Central memory CD8-positive, alpha-beta T cell (primary cell): ENCODE measurements around the gene IDUA.

ENCODE experiments used
- ATAC-seq: fragments of 150-1000 bp; cut with Tn5 transposase; replicated peaks from 2 replicates; pipeline ENCODE4 v1.10.0; 2022; ENCODE audit warnings: mild to moderate bottlenecking, moderate FRiP score, moderate number of reproducible peaks; ENCODE audit not compliant: poor library complexity, severe bottlenecking; ENCODE audit errors: extremely low read depth
- DNase-seq, 2 donors: peaks; one replicate each; pipeline ENCODE4 v3.0.0; 2021; ENCODE audit warnings: low spot score in 2 of 2
- H3K27ac Mint-ChIP-seq: one replicate; pipeline ENCODE4 v1.8.0; 2022; ENCODE audit warnings: low read depth, mild to moderate bottlenecking, moderate library complexity, mixed read lengths
- H3K27me3 Mint-ChIP-seq: one replicate; pipeline ENCODE4 v1.8.0; 2022; ENCODE audit warnings: mixed read lengths
- H3K36me3 Mint-ChIP-seq: one replicate; pipeline ENCODE4 v1.8.0; 2022; ENCODE audit warnings: mild to moderate bottlenecking, moderate library complexity, mixed read lengths; ENCODE audit not compliant: insufficient read depth
- H3K4me1 Mint-ChIP-seq: one replicate; pipeline ENCODE4 v1.8.0; 2022; ENCODE audit warnings: mixed read lengths
- H3K4me3 Mint-ChIP-seq: one replicate; pipeline ENCODE4 v1.8.0; 2022; ENCODE audit warnings: mild to moderate bottlenecking, moderate library complexity, mixed read lengths
- H3K9me3 Mint-ChIP-seq: one replicate; pipeline ENCODE4 v1.8.0; 2022; ENCODE audit warnings: mixed read lengths

Gene IDUA

DNA sequence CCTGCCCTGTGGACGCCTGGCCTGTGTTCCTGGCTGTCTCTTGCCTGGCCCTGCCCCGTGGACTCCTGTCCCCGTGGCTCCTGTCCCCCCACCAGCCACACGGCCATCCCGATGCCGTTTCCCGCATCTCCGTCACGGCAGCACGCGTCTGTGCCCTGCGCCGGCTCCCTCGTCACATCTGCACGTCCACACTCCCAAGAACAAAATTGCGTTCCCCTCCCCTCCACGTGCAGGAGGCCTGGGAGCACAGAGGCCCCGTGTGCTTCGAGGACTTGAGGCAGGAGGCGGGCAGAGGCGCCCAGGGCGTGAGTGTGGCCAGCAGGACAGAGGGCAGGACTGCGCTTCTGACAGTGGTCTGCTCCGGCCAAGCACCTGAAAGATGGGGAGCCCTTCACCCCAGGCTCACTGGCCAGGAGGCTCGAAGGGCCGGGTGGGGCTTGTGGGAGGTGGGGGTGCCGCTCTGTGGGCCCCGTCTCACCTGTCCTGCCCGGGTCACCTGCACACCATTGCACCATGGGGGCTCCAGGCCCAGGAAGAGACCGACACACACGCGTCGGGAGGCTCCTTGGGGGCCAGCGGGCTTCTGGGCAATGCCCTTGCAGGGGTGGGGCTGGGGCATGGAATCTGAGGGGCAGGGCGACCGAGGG, 41.9 kb downstream of the IDUA start:
- Mint-ChIP-seq H3K27me3 (no peaks in the 10 kb centered on the region), H3K4me3 (no peak overlapping the region)
- no peak for ATAC-seq

DNA sequence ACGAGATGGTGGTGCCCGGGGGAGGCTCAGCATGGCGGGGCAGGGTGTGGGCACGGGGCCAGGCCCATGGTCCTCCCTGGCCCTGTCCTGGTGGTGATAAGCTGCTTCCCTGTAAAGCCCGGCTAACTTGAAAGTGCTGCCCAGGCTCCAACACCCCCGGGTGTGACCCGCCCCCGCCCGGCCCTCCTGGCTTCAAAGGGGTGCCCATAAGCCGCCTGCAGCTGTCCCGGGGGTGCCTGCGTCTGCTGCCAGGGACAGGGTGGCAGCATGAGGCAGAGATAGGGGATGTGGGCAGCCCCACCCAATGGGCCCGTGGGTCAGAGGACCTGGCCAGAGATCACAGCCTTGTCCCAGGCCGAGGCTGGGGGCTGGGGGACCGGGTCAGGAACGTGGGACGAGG, 42.7 kb downstream of the IDUA start:
- no peak overlapping the region for H3K4me3 Mint-ChIP-seq
- no peaks in the 10 kb centered on the region for H3K9me3 Mint-ChIP-seq
- H3K27ac Mint-ChIP-seq = no peak overlapping the region
- ATAC-seq (no peak), DNase-seq (no peak)
- peaks cover 7% of the 10 kb centered on the region for H3K36me3 Mint-ChIP-seq
- no peaks in the 10 kb centered on the region for H3K4me1 Mint-ChIP-seq
- no peaks in the 10 kb centered on the region for H3K27me3 Mint-ChIP-seq

More for the DNA sequence above, 41.9 kb downstream of the IDUA start:
- Mint-ChIP-seq H3K4me1 (no peaks in the 10 kb centered on the region), H3K27ac (no peak overlapping the region), H3K36me3 (peaks cover 9% of the 10 kb centered on the region), H3K9me3 (no peaks in the 10 kb centered on the region)
- no peak for DNase-seq

DNA sequence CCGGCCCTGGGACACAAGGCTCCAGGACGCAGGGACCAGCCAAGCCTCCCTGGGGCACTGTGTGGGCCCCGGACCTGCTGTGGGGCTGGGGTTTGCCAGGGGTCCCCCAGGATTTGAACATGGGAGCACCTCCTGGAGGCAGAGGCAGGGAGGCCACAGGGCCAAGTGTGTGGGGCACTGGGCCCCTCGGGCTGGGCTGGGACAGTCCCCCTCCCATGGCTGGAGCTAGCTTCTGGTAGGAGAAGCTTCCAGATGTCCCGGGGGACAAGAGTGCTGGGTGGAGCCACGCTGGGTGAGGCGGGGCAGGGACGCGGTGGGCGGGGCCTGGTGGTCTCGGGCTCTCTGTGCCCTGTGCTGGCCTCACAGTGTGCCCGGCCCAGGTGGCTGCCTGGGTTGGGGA, 43.2 kb downstream of the IDUA start:
- Mint-ChIP-seq H3K4me3 (no peak overlapping the region), H3K36me3 (peaks cover 7% of the 10 kb centered on the region), H3K9me3 (no peaks in the 10 kb centered on the region), H3K27me3 (no peaks in the 10 kb centered on the region), H3K4me1 (no peaks in the 10 kb centered on the region), H3K27ac (no peak overlapping the region)
- DNase-seq (no peak), ATAC-seq (no peak)

DNA sequence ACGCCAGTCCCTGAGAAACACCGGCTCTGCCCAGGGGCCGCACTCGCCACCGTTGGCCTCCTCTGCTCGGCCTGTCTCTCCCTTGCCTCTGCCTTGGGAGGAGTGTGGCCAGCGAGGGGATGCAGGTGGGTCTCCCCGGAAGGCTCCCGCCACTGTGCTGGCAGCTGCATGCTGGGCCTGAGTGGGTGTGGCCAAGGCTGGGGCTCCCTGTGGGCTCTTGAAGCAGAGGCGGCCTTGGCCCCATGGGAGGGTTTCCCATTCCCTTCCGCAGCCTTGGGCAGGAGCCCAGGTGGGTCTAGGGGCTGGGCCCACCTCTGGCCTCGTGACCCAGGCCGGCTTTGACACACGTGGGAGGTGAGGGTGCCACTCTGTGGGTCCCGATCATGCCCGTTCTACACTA, 43.7 kb downstream of the IDUA start:
- no peaks in the 10 kb centered on the region for H3K9me3 Mint-ChIP-seq
- H3K27ac Mint-ChIP-seq = no peak overlapping the region
- no peak overlapping the region for H3K4me3 Mint-ChIP-seq
- no peaks in the 10 kb centered on the region for H3K27me3 Mint-ChIP-seq
- ATAC-seq (no peak), DNase-seq (no peak)
- no peaks in the 10 kb centered on the region for H3K4me1 Mint-ChIP-seq
- peaks cover 5% of the 10 kb centered on the region for H3K36me3 Mint-ChIP-seq

DNA sequence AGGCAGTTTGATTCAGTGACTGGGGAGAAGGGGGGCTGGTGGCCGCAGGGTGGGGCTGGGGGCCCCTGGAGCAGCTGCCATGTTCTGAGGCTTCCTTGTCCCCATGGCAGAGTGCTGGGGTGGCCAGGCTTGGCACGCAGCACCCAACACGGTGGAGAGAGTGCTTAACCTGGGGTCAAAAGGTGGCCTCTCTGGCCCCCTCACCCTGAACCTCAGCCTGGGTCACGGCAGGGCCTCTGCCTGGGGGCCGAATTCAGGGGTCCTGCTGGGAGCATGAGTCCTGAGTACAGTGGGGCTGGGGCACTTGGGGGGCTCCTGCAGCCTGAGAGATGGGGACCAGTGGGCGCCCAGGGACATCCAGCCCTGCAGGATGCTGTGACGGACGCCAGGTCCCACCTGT, 44.5 kb downstream of the IDUA start:
- Mint-ChIP-seq H3K36me3 (peaks cover 4% of the 10 kb centered on the region), H3K9me3 (no peaks in the 10 kb centered on the region), H3K27me3 (no peaks in the 10 kb centered on the region), H3K4me3 (no peak overlapping the region), H3K27ac (no peak overlapping the region), H3K4me1 (no peaks in the 10 kb centered on the region)
- ATAC-seq (no peak), DNase-seq (no peak)

DNA sequence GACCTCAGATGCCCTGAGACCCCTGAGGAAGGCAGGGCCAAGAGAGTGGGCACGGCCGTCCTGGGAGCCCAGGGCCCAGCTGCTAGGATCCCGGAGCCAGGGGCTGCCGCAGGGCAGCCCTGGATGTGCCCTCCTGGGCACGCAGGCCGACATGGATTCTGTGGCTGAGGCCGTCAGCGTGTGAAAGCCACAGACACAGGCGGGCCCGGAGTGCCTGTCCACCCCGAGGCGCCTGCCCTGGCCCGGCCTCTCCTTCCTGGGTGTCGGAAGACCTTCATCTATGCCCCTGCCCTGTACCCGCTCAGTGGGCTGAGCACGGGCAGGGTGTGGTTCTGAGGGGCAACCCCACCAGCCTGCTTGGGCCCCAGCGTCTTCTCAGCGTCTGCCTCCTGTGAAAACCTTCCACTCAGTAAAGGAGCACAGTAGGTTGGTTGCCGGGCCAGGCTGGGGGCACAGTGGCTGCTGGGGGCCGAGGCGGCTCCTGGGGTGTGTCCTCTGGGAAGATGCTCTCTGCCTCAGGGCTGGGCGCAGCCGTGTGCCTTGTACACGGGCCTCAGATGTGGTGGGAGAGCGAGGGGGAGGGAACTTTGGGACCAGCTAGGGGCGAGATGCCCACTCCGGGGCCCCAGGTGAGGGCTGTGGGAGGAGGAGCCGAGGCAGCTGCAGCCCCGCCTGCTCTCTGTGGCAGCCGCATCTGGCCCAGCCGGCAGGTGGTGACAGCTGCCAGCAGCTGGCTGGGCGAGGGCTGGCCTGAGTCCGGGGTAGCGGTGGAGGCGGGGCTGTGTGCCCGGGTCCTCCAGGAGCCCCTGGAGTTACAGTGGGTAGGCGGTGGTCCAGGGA, 45.3 kb downstream of the IDUA start:
- Mint-ChIP-seq H3K4me3 (no peak overlapping the region), H3K36me3 (peaks cover 4% of the 10 kb centered on the region), H3K27me3 (no peaks in the 10 kb centered on the region), H3K27ac (no peak overlapping the region), H3K4me1 (no peaks in the 10 kb centered on the region), H3K9me3 (no peaks in the 10 kb centered on the region)
- no peak for DNase-seq
- no peak for ATAC-seq

- Mint-ChIP-seq H3K36me3 (peaks cover 3% of the 10 kb centered on the region), H3K4me3 (no peak overlapping the region), H3K4me1 (no peaks in the 10 kb centered on the region), H3K27me3 (no peaks in the 10 kb centered on the region), H3K9me3 (no peaks in the 10 kb centered on the region), H3K27ac (no peak overlapping the region)
- ATAC-seq (no peak), DNase-seq (no peak)
Measured at GRCh38 chr4:1032861-1033260, 46.0 kb downstream of the IDUA start.

DNA sequence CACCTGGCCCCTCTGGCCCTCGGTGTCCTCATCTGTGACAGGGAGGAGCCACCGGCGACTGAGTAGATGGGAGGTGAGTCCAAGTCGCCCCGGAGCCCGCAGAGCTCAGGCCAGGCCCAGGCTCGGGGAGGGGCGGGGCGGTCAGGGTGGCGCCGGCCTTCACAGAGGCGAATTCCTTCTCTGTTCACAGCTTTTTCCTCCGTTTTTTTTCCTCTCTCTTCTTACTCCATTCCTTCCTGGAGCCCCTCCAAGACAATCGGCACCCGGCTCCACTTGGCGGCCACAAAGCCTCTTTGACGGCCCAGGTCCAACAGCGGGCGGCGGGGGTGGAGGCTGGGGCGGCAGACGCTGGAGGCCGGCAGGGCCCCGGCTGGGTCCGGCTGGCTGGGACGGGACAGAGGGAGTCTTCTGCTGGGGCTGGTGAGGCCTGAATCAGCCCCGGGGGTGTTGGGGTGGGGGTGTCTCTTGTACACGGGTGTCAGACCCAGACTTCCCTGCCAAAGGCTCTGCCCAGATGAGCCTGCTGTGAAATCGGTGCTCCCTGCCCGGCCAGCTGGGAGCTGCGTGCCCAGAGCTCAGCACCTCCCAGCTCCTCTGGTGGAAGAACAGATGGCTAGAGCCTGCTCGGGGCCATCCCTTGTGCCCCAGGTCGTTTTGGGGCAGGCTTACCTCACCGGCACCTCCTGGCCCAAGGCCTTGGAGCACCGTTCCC, 47.2 kb downstream of the IDUA start:
- no peaks in the 10 kb centered on the region for H3K4me1 Mint-ChIP-seq
- no peak overlapping the region for H3K4me3 Mint-ChIP-seq
- H3K27me3 Mint-ChIP-seq = no peaks in the 10 kb centered on the region
- no peak for ATAC-seq
- no peak for DNase-seq
- H3K9me3 Mint-ChIP-seq = no peaks in the 10 kb centered on the region
- no peak overlapping the region for H3K27ac Mint-ChIP-seq
- peaks cover 2% of the 10 kb centered on the region for H3K36me3 Mint-ChIP-seq

DNA sequence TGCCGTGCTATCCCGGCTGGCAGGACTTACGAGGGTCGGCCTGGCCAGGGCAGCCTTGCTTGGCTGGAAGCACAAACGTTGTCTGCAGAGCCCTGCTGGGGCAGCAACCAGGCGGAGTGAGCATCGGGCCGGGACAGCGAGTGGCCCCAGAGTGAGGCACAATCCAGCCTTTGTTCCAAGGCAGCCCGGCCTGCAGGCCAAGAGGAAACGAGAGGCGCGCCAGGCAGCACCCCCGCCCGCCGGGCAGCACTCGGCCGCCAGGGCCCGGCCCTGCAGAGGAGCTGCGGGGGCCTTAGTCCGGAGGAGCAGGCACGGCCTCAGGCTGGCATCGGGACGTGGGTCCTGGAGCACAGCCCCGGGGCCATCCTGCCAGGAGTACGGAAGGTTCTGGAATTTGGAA, 48.7 kb downstream of the IDUA start:
- Mint-ChIP-seq H3K27me3 (no peaks in the 10 kb centered on the region), H3K9me3 (no peaks in the 10 kb centered on the region), H3K4me1 (no peaks in the 10 kb centered on the region), H3K4me3 (no peak overlapping the region), H3K27ac (no peak overlapping the region), H3K36me3 (peaks cover 2% of the 10 kb centered on the region)
- DNase-seq (no peak), ATAC-seq (no peak)

DNA sequence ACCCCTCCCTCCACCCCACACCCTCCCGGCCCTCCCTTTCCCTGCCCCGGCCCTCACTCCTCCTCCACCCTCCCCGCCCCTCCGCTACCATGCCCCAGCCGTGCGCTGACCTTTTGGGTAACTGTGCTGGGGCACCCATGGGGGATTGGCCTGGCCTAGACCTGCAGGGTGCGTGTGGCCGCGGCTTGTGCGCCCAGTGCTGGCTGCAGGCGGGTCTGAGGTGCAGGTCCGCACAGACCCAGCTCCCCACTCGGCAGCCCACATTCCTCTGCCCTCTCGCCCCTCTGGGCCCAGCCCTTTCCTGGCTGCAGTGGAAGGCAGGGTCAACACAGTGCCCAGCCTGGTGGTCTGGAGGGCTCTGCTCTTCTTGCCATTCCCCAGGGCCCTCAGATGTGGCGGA, 49.3 kb downstream of the IDUA start:
- H3K27me3 Mint-ChIP-seq = no peaks in the 10 kb centered on the region
- H3K27ac Mint-ChIP-seq = no peak overlapping the region
- H3K9me3 Mint-ChIP-seq = no peaks in the 10 kb centered on the region
- DNase-seq = no peak
- H3K4me1 Mint-ChIP-seq = no peaks in the 10 kb centered on the region
- no peak overlapping the region for H3K4me3 Mint-ChIP-seq
- H3K36me3 Mint-ChIP-seq = peaks cover under 1% of the 10 kb centered on the region
- ATAC-seq = no peak

DNA sequence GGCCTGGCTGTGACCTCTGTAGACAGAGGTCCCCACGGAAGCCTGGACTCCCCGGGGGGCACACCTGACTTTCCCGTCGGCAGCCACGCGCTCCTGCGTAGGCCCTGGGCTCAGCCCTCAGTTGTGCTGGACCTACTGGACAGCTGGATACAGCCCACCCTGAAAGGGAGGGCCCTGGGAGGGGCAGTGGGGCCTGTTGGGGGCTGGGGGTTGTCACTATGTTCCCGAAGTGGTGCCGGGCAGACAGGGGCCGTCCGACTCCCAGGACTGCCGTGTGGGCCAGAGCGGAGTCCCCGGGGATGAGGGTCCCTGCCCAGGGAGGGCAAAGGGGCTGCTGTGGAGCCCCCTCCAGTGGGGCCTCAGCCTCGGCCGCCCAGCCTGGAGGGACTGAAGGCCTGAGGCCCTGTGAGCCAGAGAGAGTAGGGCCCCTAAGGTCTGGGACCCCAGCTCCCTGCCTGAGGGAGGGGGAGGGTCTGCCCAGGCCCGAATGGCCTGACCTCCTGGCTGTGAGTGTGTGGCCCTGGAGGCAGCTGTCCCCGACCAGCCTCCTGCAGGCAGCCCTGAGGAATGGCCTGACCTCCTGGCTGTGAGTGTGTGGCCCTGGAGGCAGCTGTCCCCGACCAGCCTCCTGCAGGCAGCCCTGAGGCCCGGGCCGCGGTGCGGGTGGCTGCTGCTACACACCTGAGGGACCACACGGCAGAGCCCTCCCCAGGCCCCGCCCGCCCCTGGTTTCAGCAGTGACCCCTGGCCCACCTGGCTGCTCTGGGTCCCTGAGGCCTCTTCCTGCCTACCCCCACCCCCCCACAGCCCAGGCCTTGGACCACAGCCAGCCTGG, 50.3 kb downstream of the IDUA start:
- no peak overlapping the region for H3K4me3 Mint-ChIP-seq
- peaks cover 2% of the 10 kb centered on the region for H3K36me3 Mint-ChIP-seq
- no peak overlapping the region for H3K27ac Mint-ChIP-seq
- no peaks in the 10 kb centered on the region for H3K4me1 Mint-ChIP-seq
- H3K9me3 Mint-ChIP-seq = no peaks in the 10 kb centered on the region
- DNase-seq = no peak
- no peak for ATAC-seq
- H3K27me3 Mint-ChIP-seq = no peaks in the 10 kb centered on the region

DNA sequence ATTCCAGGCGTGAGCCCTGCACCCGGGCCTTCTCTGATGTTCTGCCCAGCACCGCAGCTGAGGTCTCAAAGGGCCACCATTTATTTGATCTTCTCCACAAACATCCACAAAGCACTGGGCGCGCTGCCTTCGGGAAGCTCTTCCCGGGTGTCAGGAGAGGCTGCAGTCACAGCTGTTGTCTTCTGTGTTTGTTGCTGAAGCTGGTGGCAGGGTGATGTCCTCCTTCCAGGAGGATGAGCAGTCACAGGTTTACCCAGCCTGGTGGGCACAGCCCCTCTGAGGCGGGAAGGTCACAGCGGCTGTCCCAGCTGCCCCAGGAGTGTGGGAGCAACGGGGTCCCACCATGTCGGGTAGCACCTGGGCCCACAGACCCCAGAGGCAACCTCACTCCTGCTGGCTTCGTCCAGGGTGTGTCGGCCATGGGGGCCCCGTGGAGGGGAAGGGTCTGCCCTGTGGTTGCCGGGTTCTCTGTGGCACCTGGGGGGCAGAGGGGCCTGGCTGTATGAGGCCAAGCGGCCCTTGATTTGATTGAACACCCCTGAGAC, 52.2 kb downstream of the IDUA start:
- DNase-seq = no peak
- no peak for ATAC-seq
- Mint-ChIP-seq H3K4me1 (no peaks in the 10 kb centered on the region), H3K36me3 (peaks cover 2% of the 10 kb centered on the region), H3K9me3 (no peaks in the 10 kb centered on the region), H3K4me3 (no peak overlapping the region), H3K27me3 (no peaks in the 10 kb centered on the region), H3K27ac (no peak overlapping the region)
